T-helper 9 cell (primary cell): ENCODE data around the gene RFC5.
"Not testable (repeated sequence)": the region's sequence is repeated elsewhere in the genome, so short reads cannot be mapped to it uniquely, and the experiment has no call there.

Experiments used
- DNase-seq: peaks from one replicate; pipeline ENCODE4 v3.0.0-alpha.2; 2020
- total RNA-seq, 2 donors: gene quantifications; one replicate each; lab custom pipeline; 2026; lab: John Stamatoyannopoulos, UW

The RFC5 gene
- total RNA-seq, result 9.2 to 22.7 reads per million in 2 donors

- DNase-seq, result peak; percentile 99
Measured at GRCh38 chr12:118016424-118017264, at the start of gene RFC5. Gene RFC5, plus strand, starts transcription at chr12:118016703. Its CDS starts 125 bp downstream, at chr12:118016828.

GRCh38 chr12:117967043-117967442 lies 49.5 kb upstream of the RFC5 start:
- DNase-seq, result no peak

- no peak for DNase-seq
Measured at GRCh38 chr12:117967512-117967911, 49.0 kb upstream of the RFC5 start.

- DNase-seq, result no peak
Measured at GRCh38 chr12:117968151-117968789, 48.2 kb upstream of the RFC5 start.

GRCh38 chr12:117968826-117969659 lies 47.5 kb upstream of the RFC5 start, which contains the start of gene KSR2:
Gene KSR2, minus strand, starts transcription at chr12:117968990. Its CDS starts 735 bp downstream, at chr12:117968255.
- peak; percentile 2 for DNase-seq

GRCh38 chr12:117970334-117970733 lies 46.2 kb upstream of the RFC5 start:
- no peak for DNase-seq

- no peak for DNase-seq
Measured at GRCh38 chr12:117972301-117972700, 44.2 kb upstream of the RFC5 start.

GRCh38 chr12:117975006-117975405 lies 41.5 kb upstream of the RFC5 start:
- no peak for DNase-seq

- no peak for DNase-seq
Measured at GRCh38 chr12:117977373-117977772, 39.1 kb upstream of the RFC5 start.

- no peak for DNase-seq
Measured at GRCh38 chr12:117980616-117981015, 35.9 kb upstream of the RFC5 start.

- DNase-seq, result no peak
Measured at GRCh38 chr12:117981267-117981666, 35.2 kb upstream of the RFC5 start.

- DNase-seq, result no peak
Measured at GRCh38 chr12:117985182-117985581, 31.3 kb upstream of the RFC5 start.

- DNase-seq, result no peak
Measured at GRCh38 chr12:117986705-117987469, 29.6 kb upstream of the RFC5 start.

GRCh38 chr12:117994551-117995438 lies 21.7 kb upstream of the RFC5 start:
- DNase-seq, result no peak

GRCh38 chr12:117998719-117999118 lies 17.8 kb upstream of the RFC5 start:
- DNase-seq, result no peak

- not testable (repeated sequence) for DNase-seq
Measured at GRCh38 chr12:117999806-118000205, 16.7 kb upstream of the RFC5 start.

- no peak for DNase-seq
Measured at GRCh38 chr12:118010903-118011302, 5.6 kb upstream of the RFC5 start.

- DNase-seq, result no peak
Measured at GRCh38 chr12:118011377-118011776, 5.1 kb upstream of the RFC5 start.

GRCh38 chr12:118011961-118012360 lies 4.5 kb upstream of the RFC5 start:
- no peak for DNase-seq

GRCh38 chr12:118013283-118013682 lies 3.2 kb upstream of the RFC5 start:
- DNase-seq, result no peak

GRCh38 chr12:118015306-118015705 lies 1.2 kb upstream of the RFC5 start:
- no peak for DNase-seq
